Measurements from ENCODE around the gene CPA3.

The CPA3 gene

DNA sequence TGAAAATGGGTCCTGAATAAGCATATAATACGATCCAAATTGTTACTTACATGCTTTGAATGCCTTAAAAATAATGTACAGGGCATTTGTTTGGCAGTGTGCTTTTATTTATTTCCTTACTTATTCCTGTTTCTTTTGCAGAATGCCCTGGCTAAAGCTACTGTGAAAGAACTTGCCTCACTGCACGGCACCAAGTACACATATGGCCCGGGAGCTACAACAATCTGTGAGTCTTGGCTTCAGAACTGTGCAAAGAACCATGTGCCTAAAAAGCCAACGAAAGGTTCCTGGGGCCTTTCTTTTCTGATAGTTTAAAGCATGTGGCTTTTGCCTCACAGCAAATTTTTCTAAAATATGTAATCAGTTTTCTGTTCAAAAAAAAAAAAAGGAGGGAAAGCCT, 7.8 kb upstream of the CPA3 start:
- no peak for DNase-seq (ENCODE audit: low spot score)

DNA sequence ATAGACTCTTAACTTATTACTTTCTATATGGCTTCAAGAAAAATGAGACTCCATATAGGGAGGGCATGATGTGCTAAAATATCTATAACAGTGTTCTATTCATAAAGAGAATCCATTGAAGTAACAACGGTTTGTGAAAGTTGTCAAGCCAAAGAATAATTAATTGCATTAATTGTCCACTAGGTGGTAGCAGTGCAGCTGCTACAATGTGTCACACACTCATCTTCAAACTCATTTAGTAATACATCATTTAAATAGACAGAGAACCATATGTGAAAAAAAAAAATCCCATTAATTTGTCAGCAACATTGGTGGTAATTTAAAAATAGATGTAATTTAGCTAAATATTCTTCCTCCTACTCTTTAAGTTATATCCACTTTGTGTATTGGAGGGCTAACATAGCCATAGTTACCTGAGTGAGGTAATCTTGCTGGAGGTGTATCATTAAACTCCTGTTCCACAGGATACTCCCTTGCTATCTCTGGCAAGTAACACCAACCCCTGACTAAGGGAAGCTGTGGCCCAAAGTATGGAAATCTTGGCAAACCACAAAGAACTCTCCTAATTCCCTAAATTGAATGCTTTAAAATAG, 3.7 kb upstream of the CPA3 start:
- peak; percentile 55 for DNase-seq (ENCODE audit: low spot score)

GRCh38 chr3:148863297-148863696, 1.8 kb upstream of the CPA3 start:
- no peak for DNase-seq (ENCODE audit: low spot score)

GRCh38 chr3:148863814-148864213, 1.3 kb upstream of the CPA3 start:
- DNase-seq (ENCODE audit: low spot score), result no peak

DNA sequence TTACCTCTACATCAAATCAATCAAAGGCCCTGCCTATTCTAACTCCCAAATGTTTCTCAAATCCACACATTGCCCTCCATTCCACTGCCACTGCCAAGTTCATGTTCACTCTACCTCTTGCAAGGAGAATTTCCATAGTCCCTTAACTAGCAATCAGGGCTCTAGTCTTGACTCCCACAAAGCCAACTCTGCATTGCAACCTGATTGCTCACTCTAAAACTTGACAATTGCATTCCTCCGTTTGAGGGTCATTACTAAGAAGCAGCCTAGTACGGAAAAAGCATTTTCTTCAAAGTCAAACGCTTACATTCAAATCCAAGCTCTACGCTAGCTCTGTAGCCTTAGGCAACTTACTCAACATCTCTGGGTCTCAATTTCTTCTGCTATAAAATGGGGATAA, 1.2 kb downstream of the CPA3 start:
- no peak for DNase-seq (ENCODE audit: low spot score)

- DNase-seq (ENCODE audit: low spot score), result no peak
Measured at GRCh38 chr3:148873270-148873927, 8.3 kb downstream of the CPA3 start.

GRCh38 chr3:148873977-148874376, 8.9 kb downstream of the CPA3 start:
- no peak for DNase-seq (ENCODE audit: low spot score)

- no peak for DNase-seq (ENCODE audit: low spot score)
Measured at GRCh38 chr3:148878095-148878494, 13.0 kb downstream of the CPA3 start.

- DNase-seq (ENCODE audit: low spot score), result no peak
Measured at GRCh38 chr3:148879256-148879655, 14.2 kb downstream of the CPA3 start.

GRCh38 chr3:148880681-148881080, 15.6 kb downstream of the CPA3 start:
- no peak for DNase-seq (ENCODE audit: low spot score)

DNA sequence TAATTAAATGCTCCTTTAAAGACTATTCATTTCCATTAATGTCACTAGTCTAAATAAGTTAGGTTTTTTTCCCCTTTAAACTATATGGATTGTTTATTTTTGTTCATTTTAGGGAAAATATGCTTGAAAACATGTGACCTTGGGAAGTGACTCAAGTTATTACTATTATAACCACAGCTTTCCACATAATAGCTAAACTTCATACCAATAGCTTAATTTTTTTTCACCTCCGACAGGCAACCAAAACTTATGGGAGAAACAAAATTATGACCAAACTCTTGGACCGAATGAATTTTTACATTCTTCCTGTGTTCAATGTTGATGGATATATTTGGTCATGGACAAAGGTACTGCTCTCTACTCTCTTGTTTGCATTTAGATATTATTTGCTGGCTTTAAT, 16.2 kb downstream of the CPA3 start:
- DNase-seq (ENCODE audit: low spot score), result no peak

GRCh38 chr3:148882288-148882687, 17.2 kb downstream of the CPA3 start:
- peak; percentile 24 for DNase-seq (ENCODE audit: low spot score)

- DNase-seq (ENCODE audit: low spot score), result no peak
Measured at GRCh38 chr3:148883163-148883562, 18.1 kb downstream of the CPA3 start.

- no peak for DNase-seq (ENCODE audit: low spot score)
Measured at GRCh38 chr3:148884261-148884660, 19.2 kb downstream of the CPA3 start.

- DNase-seq (ENCODE audit: low spot score), result no peak
Measured at GRCh38 chr3:148889828-148890227, 24.7 kb downstream of the CPA3 start.

- no peak for DNase-seq (ENCODE audit: low spot score)
Measured at GRCh38 chr3:148896062-148896461, 31.0 kb downstream of the CPA3 start.

DNA sequence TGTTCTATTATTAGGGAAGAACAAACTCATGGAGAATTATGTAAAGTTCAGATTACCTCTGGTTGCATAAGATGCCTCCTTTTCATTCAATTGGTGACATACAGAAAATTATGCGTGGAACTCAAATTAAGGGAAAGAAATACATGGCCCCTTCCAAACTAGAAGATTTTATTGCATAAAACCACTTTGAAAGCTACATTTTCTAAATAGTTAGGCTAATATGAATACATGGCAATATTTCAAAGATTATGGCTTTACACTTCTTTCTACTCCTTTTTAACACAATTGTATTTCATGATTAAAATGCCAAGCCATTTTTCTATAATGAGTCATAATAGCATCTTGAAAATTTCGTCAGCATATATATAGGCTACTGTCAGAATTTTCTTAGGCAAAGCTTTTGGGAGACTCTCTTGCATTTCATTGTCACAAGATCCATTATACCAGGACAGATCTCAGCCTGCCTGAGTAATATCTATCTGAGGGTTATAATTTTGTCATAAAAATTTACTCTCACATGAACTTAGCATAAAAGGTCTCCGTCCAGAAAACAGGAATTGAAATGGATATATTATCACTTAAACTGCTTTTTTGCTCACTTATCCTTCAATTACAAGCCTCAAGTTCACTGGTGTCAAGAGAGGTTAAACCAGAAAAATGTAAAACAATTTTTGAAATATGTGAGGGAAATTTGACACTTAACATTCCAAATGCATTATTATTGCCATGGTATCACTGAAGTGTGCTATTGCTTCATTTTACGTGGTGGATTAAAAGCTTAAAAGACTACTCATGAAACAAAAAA, 37.1 kb downstream of the CPA3 start:
- DNase-seq (ENCODE audit: low spot score), result no peak

DNA sequence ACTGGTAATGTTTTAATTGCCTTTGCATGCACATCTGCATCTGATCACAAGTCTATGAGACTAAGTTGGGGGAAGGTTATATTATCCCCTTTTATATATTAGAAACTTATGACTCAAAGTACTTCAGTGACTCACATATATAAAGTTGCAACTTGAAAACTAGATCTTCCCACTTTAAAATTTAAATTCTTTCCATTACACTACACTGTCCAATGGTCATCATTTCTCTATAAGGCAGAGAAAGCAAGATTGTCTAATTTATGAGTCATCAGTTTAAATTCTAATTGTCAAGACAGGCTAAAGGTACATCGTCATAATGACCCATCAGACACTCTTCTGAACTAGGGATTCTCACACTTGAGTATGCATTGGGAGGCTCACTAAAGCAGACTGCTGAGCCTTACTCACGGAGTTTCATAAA, 37.9 kb downstream of the CPA3 start:
- DNase-seq (ENCODE audit: low spot score), result no peak

DNA sequence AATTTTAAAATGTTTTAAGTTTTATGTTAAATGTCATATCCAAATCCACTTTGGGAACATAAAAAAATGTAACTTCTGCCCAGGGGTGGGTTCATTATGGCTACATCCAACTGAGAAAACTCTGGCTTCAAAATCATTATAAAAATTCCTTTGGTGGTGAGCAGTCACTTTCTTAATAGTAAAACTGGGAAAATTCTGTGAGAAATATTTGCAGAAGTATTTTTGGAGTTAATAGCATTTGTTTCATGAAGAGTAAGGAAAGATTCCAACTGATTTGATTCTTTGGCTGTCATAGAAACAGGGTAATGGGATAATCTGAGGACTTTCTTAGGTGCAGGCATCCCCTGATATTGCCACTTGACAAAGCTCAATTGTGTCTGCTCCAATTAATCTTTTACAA, 38.8 kb downstream of the CPA3 start:
- no peak for DNase-seq (ENCODE audit: low spot score)

DNA sequence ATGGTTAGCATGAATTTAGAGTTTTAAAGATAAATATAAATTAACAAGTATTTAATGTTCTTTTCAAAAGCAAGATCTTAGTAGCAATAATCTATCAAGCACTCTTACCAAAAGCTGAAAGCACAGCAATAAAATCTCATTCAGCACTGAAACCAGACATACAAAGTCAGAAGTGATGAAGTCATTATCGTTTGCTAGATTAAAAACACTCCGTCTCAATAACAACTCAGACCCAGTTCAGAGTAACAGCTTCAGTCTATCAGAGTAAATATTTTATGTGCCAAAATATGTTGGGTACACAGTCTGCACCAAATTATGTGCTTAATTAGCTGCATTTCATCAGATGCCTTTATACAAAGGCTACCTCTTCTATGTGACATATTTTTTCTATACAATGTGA, 41.6 kb downstream of the CPA3 start:
- DNase-seq (ENCODE audit: low spot score), result no peak

GRCh38 chr3:148911173-148911572, 46.1 kb downstream of the CPA3 start:
- no peak for DNase-seq (ENCODE audit: low spot score)

- DNase-seq (ENCODE audit: low spot score), result no peak
Measured at GRCh38 chr3:148911592-148911991, 46.5 kb downstream of the CPA3 start.

- no peak for DNase-seq (ENCODE audit: low spot score)
Measured at GRCh38 chr3:148914936-148915690, 50.0 kb downstream of the CPA3 start.

All from globus pallidus (tissue), 1 donor.